GM21786 (cell line): ENCODE measurements around the gene NADSYN1.
"Not testable (repeated sequence)": the region's sequence is repeated elsewhere in the genome, so short reads cannot be mapped to it uniquely, and the experiment has no call there.

Source experiments
- ATAC-seq: cut with Tn5 transposase; IDR thresholded peaks from one replicate; pipeline ENCODE4 v1.9.1; 2021; ENCODE audit not compliant: unreplicated experiment

The NADSYN1 gene

GRCh38 chr11:71525188-71525937, 72.4 kb downstream of the NADSYN1 start:
- ATAC-seq, result no peak

GRCh38 chr11:71525938-71526495, 73.0 kb downstream of the NADSYN1 start:
- ATAC-seq, result no peak

DNA sequence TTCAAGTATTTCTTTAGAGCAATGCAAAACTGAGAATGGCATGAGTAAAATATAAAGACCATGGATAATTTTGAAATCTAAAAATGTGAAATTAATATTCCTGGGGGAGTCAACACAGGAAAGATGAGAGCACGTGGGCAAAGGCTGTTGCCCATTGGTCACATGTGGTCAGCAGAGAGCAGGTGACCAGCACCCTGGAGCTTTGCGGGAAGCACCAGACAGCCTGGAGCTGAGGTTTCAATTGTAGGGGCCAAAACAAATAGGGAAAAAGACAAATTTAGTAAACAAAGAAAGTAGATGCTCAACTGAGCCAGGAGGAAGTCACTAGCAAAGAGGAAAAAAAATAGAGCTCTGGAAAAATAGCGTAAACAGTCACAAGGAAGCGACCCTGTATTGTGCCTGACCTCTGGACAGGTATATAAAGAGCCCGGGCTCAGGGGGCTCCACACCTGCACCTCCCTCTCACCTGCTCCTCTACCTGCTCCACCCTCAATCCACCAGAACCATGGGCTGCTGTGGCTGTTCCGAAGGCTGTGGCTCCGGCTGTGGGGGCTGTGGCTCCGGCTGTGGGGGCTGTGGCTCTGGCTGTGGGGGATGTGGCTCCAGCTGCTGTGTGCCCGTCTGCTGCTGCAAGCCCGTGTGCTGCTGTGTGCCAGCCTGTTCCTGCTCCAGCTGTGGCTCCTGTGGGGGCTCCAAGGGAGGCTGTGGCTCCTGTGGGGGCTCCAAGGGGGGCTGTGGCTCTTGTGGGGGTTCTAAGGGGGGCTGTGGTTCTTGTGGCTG, 74.0 kb downstream of the NADSYN1 start, which contains the start of gene KRTAP5-7:
TSS of gene KRTAP5-7 (plus strand) at position 472 of the 780 bp plus-strand sequence. CDS start at position 506, 34 bp downstream.
- ATAC-seq, result not testable (repeated sequence)

DNA sequence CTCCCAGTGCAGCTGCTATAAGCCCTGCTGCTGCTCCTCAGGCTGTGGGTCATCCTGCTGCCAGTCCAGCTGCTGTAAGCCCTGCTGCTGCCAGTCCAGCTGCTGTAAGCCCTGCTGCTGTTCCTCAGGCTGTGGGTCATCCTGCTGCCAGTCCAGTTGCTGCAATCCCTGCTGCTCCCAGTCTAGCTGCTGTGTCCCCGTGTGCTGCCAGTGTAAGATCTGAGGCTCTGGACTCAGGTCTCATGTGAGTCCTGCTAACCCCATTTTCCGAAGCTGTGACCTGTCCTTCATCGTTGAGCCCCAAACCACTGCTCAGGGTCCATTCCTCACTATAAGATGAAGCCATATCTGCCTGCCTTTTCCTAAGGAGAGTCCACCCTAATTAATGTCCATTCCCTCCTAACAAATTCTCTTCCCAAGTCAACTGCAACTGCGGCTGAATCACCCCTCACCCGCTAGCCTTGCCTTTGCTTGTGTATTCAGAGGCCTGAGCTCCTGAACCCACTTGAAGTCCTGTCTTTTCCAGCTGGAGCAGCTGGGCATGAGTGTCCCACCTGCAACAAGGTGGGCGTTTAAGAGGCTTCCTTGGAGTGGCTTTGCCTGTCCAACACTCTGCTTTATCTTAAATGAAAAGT, 74.7 kb downstream of the NADSYN1 start:
- ATAC-seq, result no peak

- no peak for ATAC-seq
Observed at GRCh38 chr11:71530602-71531001, 77.6 kb downstream of the NADSYN1 start.

DNA sequence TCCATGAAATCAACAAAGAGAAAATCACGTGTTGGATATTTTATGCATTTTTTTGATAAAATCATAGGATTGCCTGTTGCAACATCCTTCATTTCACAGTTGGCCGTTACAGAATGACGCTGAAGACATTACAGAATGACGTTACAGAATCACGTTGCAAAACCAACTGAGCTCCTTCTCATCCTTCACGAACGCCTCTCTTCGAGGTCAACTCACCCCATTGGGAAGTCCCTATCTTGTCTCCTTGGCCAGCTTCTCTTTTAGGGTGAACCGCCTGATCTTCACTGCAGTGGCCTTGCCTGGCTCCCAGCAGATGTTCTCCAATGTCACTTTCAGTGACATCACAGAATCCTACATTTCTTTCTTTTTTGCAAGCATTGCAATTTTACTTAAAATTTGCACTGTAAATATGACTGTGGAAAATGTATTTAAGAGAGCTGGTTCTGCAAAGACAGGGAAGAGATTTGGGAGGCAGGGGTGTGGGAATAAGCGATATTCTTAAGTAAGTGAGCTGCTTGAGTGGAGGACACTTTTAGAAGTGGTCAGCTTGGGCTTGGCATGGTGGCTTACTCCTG, 79.1 kb downstream of the NADSYN1 start:
- ATAC-seq, result no peak

- ATAC-seq, result not testable (repeated sequence)
Observed at GRCh38 chr11:71534711-71535608, 82.0 kb downstream of the NADSYN1 start.

DNA sequence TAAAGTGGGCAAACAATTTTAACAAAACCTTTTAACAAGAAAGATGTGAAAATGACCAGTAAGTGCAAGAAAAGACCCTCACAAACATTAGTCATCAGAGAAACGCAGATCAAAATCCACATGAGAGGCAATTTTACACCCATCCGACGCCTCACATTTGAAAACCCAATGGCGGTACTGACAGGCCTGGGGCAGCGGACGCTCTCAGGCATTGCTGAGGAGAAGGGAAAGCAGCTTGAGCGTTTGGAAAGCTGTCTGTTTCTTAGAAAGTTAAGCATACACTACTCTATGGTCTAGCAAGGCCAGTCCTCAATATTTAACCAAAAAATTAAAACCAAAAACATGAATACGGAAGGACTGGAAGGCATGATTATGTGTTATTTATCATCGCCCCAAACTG, 82.8 kb downstream of the NADSYN1 start:
- no peak for ATAC-seq

- ATAC-seq, result no peak
Observed at GRCh38 chr11:71537537-71537936, 84.5 kb downstream of the NADSYN1 start.

- ATAC-seq, result not testable (repeated sequence)
Observed at GRCh38 chr11:71537977-71538665, 85.1 kb downstream of the NADSYN1 start, which contains the start of gene KRTAP5-8. TSS of gene KRTAP5-8 (plus strand) at chr11:71538025. CDS start at chr11:71538056, 31 bp downstream.

- no peak for ATAC-seq
Observed at GRCh38 chr11:71538666-71538990, 85.6 kb downstream of the NADSYN1 start.

- no peak for ATAC-seq
Observed at GRCh38 chr11:71539017-71539416, 86.0 kb downstream of the NADSYN1 start.

DNA sequence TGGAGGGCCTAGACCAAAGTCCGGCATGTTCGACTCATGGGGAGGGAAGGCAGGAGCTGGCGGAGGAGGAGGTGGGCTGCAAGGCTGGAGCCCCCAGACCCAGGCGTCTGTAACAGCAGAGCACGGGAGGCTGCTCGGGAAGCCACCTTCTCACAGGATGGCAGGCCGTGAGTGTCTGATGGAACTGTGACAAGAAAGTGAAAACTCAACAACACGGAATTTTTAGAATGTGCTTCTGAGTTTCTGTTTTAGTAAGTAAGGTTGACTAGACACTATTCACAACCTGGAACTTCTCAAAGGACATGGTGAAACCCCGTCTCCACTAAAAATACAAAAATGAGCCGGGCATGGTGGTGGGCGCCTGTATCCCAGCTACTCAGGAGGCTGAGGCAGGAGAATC, 87.0 kb downstream of the NADSYN1 start:
- ATAC-seq, result not testable (repeated sequence)

GRCh38 chr11:71540521-71541304, 87.7 kb downstream of the NADSYN1 start:
- peak; percentile 83 for ATAC-seq

DNA sequence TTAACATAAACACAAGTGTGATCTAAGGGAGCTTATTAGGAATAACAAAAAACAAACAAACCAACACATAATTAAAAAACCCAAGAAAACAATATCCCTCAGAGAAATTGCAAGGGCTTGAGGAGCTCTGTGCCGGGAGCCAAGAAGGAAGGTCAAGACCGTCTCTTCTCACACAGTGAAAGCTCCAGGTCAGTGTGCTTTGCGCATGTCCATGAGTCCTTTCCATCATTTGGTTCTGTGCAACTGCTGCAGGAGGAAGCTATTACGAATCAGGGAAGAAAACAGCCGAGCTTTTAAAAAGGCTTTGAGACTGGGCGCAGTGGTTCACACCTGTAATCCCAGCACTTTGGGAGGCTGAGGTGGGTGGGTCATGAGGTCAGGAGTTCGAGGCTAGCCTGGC, 89.4 kb downstream of the NADSYN1 start:
- ATAC-seq, result no peak

DNA sequence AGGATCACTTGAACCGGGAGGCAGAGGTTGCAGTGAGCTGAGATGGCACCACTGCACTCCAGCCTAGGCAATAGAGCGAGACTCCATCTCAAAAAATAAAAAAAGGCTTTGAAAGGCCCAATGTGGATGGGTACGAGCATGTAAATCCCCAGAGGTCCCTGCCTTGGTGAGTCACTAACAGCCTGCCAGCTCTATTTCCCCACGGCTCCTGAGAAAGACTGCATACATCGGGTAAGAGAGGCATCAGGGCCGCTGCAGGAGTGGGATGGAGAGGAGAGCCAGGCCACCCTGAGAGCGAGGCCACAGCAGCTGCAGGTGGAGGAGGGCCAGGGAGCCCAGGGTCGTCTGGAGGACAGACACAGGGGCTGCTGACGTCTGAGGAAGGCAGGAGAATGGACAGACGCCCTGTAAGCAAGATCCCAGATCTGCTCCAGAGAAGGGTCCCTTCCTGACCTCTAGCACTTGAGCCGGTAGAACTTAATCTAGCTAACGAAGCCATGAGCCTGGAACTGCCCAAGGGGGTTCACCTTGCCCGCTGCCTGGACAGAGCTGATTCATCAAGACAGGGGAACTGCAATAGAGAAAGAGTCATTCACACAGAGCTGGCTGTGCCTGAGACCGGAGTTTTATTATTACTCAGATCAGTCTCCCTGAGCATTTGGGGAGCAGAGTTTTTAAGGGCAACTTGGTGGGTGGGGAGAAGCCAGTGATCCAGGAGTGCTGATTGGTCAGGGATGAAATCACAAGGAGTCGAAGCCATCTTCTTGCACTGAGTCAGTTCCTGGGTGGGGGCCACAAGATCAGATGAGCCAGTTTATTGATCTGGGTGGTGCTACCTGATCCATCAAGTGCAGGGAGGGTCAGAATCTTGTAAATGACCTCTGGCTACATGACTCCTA, 90.1 kb downstream of the NADSYN1 start:
- ATAC-seq, result no peak

DNA sequence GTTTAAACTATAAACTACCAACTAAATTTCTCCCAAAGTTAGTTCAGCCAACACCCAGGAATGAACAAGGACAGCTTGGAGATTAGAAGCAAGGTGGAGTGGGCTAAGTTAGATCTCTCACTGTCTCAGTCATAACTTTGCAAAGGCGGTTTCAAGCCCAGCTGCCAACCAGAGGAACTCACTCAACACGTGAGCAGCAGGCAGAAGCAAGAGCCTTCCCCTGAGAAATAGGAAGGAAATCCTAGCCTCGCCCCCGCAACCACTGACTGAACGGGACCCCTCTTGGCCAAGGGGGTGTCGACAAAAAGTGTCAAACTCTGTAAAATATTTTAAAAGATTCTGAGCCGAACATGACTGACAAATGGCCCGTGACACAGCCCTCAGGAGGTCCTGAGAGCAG, 90.9 kb downstream of the NADSYN1 start:
- no peak for ATAC-seq
